Measurements from ENCODE around the gene SP100. TPM values are rescaled to one million over a fixed set of nuclear protein-coding genes. Genes with fewer than 3 reads are reported as not detected.
"Not testable (repeated sequence)": the region's sequence is repeated elsewhere in the genome, so short reads cannot be mapped to it uniquely, and the experiment has no call there.

The SP100 gene
- total RNA-seq, 3 donors from 2014 or later, result 50.7 to 69.7 (median 54.9) TPM

DNA sequence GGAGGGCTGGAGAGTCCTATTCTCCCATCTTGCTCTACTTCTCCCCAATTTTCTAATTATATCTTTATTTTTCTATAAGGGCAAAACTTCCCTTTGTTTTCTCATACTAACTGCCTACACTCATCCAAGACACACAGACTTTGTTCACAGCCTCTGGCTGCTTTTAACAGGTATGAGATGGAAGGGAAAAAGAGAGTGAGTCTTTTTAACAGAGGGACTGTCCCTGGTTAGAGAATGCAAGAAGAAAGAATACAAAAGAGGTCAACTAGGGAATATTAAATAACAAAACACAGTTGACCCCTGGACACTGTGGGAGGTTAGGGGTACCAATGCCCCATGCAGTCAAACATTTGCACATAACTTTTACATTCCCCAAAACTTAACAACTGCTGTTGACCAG, 41.8 kb downstream of the SP100 start:
- no peak for ATAC-seq
- Mint-ChIP-seq H3K4me3 (no peak overlapping the region), H3K9me3 (peaks cover 16% of the 10 kb centered on the region), H3K36me3 (ENCODE audit: insufficient read depth) (peaks cover 79% of the 10 kb centered on the region), H3K27me3 (ENCODE audit: low read depth) (no peaks in the 10 kb centered on the region), H3K4me1 (ENCODE audit: low read depth) (peaks cover 64% of the 10 kb centered on the region)
- DNase-seq, result no peak

GRCh38 chr2:230459216-230459615, 43.2 kb downstream of the SP100 start:
- no peaks in the 10 kb centered on the region for H3K27me3 Mint-ChIP-seq (ENCODE audit: low read depth)
- H3K36me3 Mint-ChIP-seq (ENCODE audit: insufficient read depth), result peaks cover 77% of the 10 kb centered on the region
- no peak for DNase-seq
- no peak overlapping the region for H3K4me3 Mint-ChIP-seq
- peaks cover 49% of the 10 kb centered on the region for H3K4me1 Mint-ChIP-seq (ENCODE audit: low read depth)
- H3K9me3 Mint-ChIP-seq, result peaks cover 10% of the 10 kb centered on the region
- no peak for ATAC-seq

DNA sequence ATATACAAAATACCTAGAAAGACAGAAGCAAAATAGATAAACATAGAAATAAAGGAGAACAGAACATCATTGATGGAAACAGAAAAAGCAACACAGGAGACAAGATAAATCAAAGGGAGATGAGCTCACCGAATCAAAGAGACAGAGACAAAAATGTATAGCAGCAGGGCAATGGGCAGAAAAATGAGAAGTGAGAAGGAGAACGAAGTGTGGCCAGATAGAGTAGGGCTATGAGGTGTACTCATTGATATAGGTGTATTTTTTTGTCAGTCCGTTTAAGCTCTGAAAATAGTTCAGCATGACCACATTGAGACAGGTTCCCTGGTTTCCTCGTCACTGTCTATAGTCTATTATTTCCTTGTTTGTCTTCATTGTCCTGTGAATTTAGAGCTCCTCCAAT, 55.1 kb downstream of the SP100 start:
- Mint-ChIP-seq H3K36me3 (ENCODE audit: insufficient read depth) (peaks cover 74% of the 10 kb centered on the region), H3K4me3 (no peak overlapping the region), H3K27me3 (ENCODE audit: low read depth) (no peaks in the 10 kb centered on the region), H3K9me3 (peaks cover 3% of the 10 kb centered on the region), H3K4me1 (ENCODE audit: low read depth) (peaks cover 45% of the 10 kb centered on the region)
- no peak for ATAC-seq
- DNase-seq, result no peak

GRCh38 chr2:230472621-230473018, 56.6 kb downstream of the SP100 start:
- peak; percentile 92 to 98 for ATAC-seq
- Mint-ChIP-seq H3K36me3 (ENCODE audit: insufficient read depth) (peaks cover 66% of the 10 kb centered on the region), H3K4me3 (peak overlapping the region; percentile 8), H3K9me3 (peaks cover 3% of the 10 kb centered on the region), H3K27me3 (ENCODE audit: low read depth) (no peaks in the 10 kb centered on the region), H3K4me1 (ENCODE audit: low read depth) (peaks cover 45% of the 10 kb centered on the region)
- DNase-seq, result peak; percentile 20

- Mint-ChIP-seq H3K4me1 (ENCODE audit: low read depth) (peaks cover 45% of the 10 kb centered on the region), H3K36me3 (ENCODE audit: insufficient read depth) (peaks cover 63% of the 10 kb centered on the region), H3K27me3 (ENCODE audit: low read depth) (no peaks in the 10 kb centered on the region), H3K9me3 (peaks cover 3% of the 10 kb centered on the region), H3K4me3 (no peak overlapping the region)
- peak in 1 of 2 donors; percentile 43 for ATAC-seq
- DNase-seq, result no peak
These were observed 57.4 kb downstream of the SP100 start for GRCh38 chr2:230473378-230473777.

GRCh38 chr2:230475143-230475542, 59.1 kb downstream of the SP100 start:
- Mint-ChIP-seq H3K27me3 (ENCODE audit: low read depth) (no peaks in the 10 kb centered on the region), H3K4me1 (ENCODE audit: low read depth) (peaks cover 45% of the 10 kb centered on the region), H3K4me3 (no peak overlapping the region), H3K36me3 (ENCODE audit: insufficient read depth) (peaks cover 69% of the 10 kb centered on the region), H3K9me3 (peaks cover 3% of the 10 kb centered on the region)
- no peak for ATAC-seq
- DNase-seq, result no peak

DNA sequence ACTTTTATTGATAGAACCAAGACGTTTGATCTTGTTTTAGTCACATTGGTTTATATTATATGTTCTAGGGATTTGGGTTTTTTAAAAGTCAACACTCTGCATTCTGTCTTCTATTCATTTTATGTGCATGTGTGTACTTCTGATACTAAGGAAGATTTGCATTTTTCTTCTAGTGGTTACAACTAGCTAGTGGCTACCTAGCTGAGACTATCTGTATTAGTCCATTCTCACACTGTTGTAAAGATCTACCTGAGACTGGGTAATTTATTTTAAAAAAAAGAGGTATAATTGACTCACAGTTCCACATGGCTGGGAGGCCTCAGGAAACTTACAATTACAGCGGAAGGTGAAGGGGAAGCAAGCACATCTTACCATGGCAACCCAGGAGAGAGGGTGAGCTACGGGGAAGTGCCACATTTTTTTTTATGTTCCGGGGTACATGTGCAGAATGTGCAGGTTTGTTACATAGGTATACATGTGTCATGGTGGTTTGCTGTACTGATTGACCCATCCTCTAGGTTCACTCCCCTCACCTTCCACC, 69.9 kb downstream of the SP100 start:
- Mint-ChIP-seq H3K27me3 (ENCODE audit: low read depth) (no peaks in the 10 kb centered on the region), H3K4me3 (no peak overlapping the region), H3K9me3 (peaks cover 9% of the 10 kb centered on the region), H3K36me3 (ENCODE audit: insufficient read depth) (peaks cover 76% of the 10 kb centered on the region), H3K4me1 (ENCODE audit: low read depth) (peaks cover 11% of the 10 kb centered on the region)
- DNase-seq (no peak), ATAC-seq (no peak)

DNA sequence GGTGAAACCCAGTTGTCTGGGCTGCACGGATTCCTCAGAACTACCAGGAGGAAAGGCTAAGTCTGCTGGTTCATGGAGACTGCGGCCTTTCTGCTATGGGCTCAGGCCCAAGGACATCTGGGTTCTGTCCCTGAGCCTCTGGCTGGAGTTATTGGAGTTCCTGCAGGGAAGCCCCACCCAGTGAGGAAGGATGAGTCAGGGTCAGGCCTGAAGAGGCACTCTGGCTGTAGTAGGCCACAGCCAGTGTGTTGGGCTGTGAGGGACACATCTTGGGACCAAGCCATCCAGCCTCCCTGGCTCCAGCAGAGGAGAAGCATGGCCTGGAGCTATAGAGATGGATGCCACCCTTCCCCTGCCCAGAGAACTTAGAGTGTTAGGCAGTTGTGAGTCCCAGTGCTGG, 75.2 kb downstream of the SP100 start:
- not testable (repeated sequence) for H3K9me3 Mint-ChIP-seq; ATAC-seq; DNase-seq; H3K4me3 Mint-ChIP-seq; H3K27me3 Mint-ChIP-seq (ENCODE audit: low read depth)
- Mint-ChIP-seq H3K36me3 (ENCODE audit: insufficient read depth) (peaks cover 79% of the 10 kb centered on the region), H3K4me1 (ENCODE audit: low read depth) (peaks cover 26% of the 10 kb centered on the region)

GRCh38 chr2:230492107-230492506, 76.1 kb downstream of the SP100 start:
- no peak for ATAC-seq
- H3K36me3 Mint-ChIP-seq (ENCODE audit: insufficient read depth), result peaks cover 76% of the 10 kb centered on the region
- no peak overlapping the region for H3K4me3 Mint-ChIP-seq
- peaks cover 33% of the 10 kb centered on the region for H3K4me1 Mint-ChIP-seq (ENCODE audit: low read depth)
- no peak for DNase-seq
- H3K9me3 Mint-ChIP-seq, result peaks cover 9% of the 10 kb centered on the region
- H3K27me3 Mint-ChIP-seq (ENCODE audit: low read depth), result no peaks in the 10 kb centered on the region

DNA sequence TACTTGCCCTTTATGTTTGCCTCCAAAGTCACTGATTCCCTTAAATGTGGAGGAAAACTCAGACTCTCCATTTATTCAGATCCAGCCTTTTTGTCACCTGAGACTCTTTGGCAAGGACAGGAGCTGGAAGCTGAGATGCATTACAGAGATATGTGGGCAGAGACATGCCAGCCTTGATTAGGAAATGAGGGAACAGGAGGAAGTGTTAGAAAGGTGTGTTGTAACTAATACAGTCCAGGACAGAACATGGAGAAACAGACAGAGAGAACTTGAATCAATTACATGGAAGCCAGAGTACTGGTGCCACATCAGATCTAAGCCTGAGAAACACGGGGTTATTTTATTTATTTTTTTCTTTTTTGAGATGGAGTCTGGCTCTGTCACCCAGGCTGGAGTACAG, 79.0 kb downstream of the SP100 start:
- DNase-seq (no peak), ATAC-seq (no peak)
- Mint-ChIP-seq H3K4me3 (no peak overlapping the region), H3K27me3 (ENCODE audit: low read depth) (no peaks in the 10 kb centered on the region), H3K36me3 (ENCODE audit: insufficient read depth) (peaks cover 75% of the 10 kb centered on the region), H3K4me1 (ENCODE audit: low read depth) (peaks cover 34% of the 10 kb centered on the region), H3K9me3 (no peaks in the 10 kb centered on the region)

DNA sequence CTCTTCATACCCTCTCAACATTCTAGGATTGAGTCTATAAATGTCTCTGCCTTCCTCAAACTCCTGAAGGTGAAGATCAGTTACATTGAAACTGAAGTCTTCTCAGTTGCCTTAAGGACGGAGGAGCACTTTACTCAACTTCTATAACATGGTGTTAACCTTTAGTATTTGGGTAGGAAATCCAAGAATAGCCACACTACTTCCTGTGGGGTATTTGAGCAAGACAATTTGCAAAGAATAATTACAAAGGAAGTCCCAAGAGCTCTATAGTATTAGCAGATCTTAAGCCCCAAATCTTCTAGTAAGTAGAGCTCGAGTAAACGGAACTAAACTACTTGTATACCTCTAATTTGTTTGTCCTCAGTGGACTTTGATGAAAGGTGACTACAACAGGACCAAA, 80.9 kb downstream of the SP100 start:
- Mint-ChIP-seq H3K27me3 (ENCODE audit: low read depth) (no peaks in the 10 kb centered on the region), H3K4me3 (peak overlapping the region; percentile 19), H3K9me3 (no peaks in the 10 kb centered on the region), H3K36me3 (ENCODE audit: insufficient read depth) (peaks cover 69% of the 10 kb centered on the region), H3K4me1 (ENCODE audit: low read depth) (peaks cover 26% of the 10 kb centered on the region)
- no peak for DNase-seq
- ATAC-seq, result no peak

GRCh38 chr2:230498506-230499107, 82.6 kb downstream of the SP100 start:
- DNase-seq, result no peak
- Mint-ChIP-seq H3K4me3 (no peak overlapping the region), H3K9me3 (no peaks in the 10 kb centered on the region), H3K4me1 (ENCODE audit: low read depth) (peaks cover 23% of the 10 kb centered on the region), H3K36me3 (ENCODE audit: insufficient read depth) (peaks cover 72% of the 10 kb centered on the region), H3K27me3 (ENCODE audit: low read depth) (no peaks in the 10 kb centered on the region)
- ATAC-seq, result no peak

- no peak overlapping the region for H3K4me3 Mint-ChIP-seq
These were observed 86.6 kb downstream of the SP100 start for GRCh38 chr2:230502593-230502992.

DNA sequence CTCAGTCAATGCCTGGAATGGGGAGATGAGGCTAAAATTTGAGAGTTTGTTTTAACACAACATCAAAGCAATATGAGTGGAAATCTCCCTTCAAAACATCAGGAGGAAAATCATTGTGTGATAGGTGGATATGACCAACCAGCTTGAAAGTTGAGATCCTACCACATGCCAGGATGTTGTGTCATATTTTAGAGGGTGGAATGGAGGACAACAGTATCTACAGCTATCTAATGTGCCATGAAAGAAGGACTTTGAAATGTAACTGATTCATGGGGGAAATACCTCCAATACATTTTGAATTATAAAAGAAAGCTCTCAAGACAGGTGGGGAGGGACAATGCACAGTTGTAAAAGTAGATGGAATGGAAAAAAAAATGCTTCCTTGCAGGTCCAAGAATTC, 87.8 kb downstream of the SP100 start:
- Mint-ChIP-seq H3K9me3 (no peaks in the 10 kb centered on the region), H3K36me3 (ENCODE audit: insufficient read depth) (peaks cover 70% of the 10 kb centered on the region), H3K27me3 (ENCODE audit: low read depth) (no peaks in the 10 kb centered on the region), H3K4me3 (no peak overlapping the region), H3K4me1 (ENCODE audit: low read depth) (no peaks in the 10 kb centered on the region)
- ATAC-seq (no peak), DNase-seq (no peak)

More at GRCh38 chr2:230502593-230502992, 86.6 kb downstream of the SP100 start:
- Mint-ChIP-seq H3K9me3 (no peaks in the 10 kb centered on the region), H3K27me3 (ENCODE audit: low read depth) (no peaks in the 10 kb centered on the region), H3K36me3 (ENCODE audit: insufficient read depth) (peaks cover 77% of the 10 kb centered on the region), H3K4me1 (ENCODE audit: low read depth) (peaks cover 2% of the 10 kb centered on the region)
- DNase-seq (no peak), ATAC-seq (no peak)

GRCh38 chr2:230505162-230505561, 89.2 kb downstream of the SP100 start:
- Mint-ChIP-seq H3K9me3 (no peaks in the 10 kb centered on the region), H3K4me1 (ENCODE audit: low read depth) (no peaks in the 10 kb centered on the region), H3K27me3 (ENCODE audit: low read depth) (no peaks in the 10 kb centered on the region), H3K4me3 (no peak overlapping the region), H3K36me3 (ENCODE audit: insufficient read depth) (peaks cover 68% of the 10 kb centered on the region)
- DNase-seq, result no peak
- ATAC-seq, result no peak
